NCI-H524 (cell line): ENCODE results near the gene OAS3.
A peak's percentile ranks its signal among the peaks of the same experiment; 100 is the strongest.
"Not testable (repeated sequence)": the region's sequence is repeated elsewhere in the genome, so short reads cannot be mapped to it uniquely, and the experiment has no call there.

Source experiments
- DNase-seq, 2 experiments: peaks; one replicate each; lab custom pipeline; 2025; lab: John Stamatoyannopoulos, UW

The OAS3 gene

GRCh38 chr12:112957125-112957524 is 18.9 kb downstream of the OAS3 start:
- not testable (repeated sequence) for DNase-seq

GRCh38 chr12:112961074-112961473 is 22.8 kb downstream of the OAS3 start:
- DNase-seq, result no peak

GRCh38 chr12:112961536-112961935 is 23.3 kb downstream of the OAS3 start:
- no peak for DNase-seq

GRCh38 chr12:112962561-112962960 is 24.3 kb downstream of the OAS3 start:
- no peak for DNase-seq

DNA sequence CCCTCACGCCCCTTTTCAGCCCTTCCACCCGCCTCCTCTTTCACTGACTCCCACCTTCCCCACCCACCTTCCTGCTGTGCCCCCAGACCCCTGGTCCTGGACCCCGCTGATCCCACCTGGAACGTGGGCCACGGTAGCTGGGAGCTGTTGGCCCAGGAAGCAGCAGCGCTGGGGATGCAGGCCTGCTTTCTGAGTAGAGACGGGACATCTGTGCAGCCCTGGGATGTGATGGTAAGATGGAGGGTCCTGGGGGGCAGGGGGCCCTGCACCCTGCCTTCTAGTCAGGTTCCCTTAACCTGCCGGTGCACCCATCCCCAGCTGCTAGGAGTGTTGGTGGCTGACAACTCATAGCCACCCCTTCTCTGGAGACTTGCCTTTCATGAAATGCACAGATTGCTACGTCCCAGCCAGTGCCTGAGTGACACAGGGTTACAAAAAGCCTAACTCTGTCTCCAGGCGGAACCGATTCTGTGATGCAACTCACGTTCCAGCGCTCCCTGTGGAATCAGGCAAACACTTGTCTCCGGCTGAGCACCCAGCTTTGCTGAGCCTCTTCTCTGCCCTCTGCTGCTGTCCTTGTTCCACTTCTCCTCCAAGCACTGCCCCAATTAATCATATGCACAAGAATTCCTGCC is 25.1 kb downstream of the OAS3 start:
- no peak for DNase-seq

- no peak for DNase-seq
Observed at GRCh38 chr12:112964067-112964670, 25.9 kb downstream of the OAS3 start.

- no peak for DNase-seq
Observed at GRCh38 chr12:112964915-112965314, 26.6 kb downstream of the OAS3 start.

- DNase-seq, result no peak
Observed at GRCh38 chr12:112965643-112966042, 27.4 kb downstream of the OAS3 start.

GRCh38 chr12:112967306-112967705 is 29.0 kb downstream of the OAS3 start:
- no peak for DNase-seq

GRCh38 chr12:112967858-112968257 is 29.6 kb downstream of the OAS3 start:
- no peak for DNase-seq

DNA sequence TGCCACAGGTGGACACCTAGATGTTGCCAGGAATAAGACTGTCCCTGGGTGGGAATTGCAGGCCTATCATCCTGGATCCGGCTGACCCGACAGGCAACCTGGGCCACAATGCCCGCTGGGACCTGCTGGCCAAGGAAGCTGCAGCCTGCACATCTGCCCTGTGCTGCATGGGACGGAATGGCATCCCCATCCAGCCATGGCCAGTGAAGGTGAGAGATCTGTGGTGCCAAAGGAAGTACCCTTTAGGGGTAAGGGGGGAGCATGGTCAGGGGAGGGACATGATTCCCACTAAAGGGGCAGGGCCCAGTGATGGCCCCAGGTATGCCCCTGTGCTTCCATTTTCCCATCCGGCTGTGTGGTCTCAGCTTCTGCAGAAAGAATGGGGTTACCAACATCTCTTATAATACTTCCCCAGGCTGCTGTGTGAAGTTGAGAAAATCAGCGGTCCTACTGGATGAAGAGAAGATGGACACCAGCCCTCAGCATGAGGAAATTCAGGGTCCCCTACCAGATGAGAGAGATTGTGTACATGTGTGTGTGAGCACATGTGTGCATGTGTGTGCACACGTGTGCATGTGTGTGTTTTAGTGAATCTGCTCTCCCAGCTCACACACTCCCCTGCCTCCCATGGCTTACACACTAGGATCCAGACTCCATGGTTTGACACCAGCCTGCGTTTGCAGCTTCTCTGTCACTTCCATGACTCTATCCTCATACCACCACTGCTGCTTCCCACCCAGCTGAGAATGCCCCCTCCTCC is 31.5 kb downstream of the OAS3 start:
- DNase-seq, result no peak

DNA sequence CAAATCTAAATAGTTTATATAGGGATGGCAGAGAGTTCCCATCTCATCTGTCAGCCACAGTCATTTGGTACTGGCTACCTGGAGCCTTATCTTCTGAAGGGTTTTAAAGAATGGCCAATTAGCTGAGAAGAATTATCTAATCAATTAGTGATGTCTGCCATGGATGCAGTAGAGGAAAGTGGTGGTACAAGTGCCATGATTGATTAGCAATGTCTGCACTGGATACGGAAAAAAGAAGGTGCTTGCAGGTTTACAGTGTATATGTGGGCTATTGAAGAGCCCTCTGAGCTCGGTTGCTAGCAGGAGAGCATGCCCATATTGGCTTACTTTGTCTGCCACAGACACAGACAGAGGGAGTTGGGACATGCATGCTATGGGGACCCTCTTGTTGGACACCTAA is 32.1 kb downstream of the OAS3 start:
- no peak for DNase-seq

DNA sequence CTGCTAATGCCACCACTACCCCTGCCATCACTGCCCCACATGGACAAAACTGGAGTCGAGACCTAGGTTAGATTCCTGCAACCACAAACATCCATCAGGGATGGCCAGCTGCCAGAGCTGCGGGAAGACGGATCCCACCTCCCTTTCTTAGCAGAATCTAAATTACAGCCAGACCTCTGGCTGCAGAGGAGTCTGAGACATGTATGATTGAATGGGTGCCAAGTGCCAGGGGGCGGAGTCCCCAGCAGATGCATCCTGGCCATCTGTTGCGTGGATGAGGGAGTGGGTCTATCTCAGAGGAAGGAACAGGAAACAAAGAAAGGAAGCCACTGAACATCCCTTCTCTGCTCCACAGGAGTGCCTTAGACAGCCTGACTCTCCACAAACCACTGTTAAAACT is 33.0 kb downstream of the OAS3 start:
- DNase-seq, result peak; percentile 81 to 88

DNA sequence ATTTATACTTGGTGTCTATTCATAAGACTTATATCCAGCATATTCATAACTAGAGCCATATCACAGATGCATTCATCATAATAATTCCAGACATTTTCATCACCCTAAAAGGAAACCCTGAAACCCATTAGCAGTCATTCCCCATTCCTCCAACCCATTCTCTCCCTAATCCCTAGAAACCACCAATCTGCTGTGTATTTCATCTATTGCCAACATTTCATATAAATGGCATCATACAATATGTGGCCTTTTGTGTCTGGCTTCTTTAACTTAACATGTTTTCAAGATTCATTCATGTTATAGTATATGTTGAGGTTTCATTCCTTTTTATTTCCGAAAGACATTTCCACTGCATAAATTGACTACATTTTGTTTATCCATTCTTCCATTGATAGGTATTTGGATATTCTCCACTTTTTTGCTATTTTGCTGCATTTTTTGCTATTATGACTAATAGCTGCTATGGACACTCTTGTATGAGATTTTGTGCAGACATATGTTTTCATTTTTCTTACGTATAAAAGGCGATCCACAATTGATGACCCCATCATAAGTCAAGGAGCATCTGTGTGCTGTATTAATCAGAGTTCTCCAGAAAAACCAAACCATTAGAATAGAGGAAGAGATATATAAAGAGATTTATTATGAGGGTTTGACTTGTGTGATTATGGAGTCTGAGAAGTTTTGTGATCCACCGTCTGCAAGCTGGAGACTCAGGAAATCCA is 34.9 kb downstream of the OAS3 start:
- no peak for DNase-seq

DNA sequence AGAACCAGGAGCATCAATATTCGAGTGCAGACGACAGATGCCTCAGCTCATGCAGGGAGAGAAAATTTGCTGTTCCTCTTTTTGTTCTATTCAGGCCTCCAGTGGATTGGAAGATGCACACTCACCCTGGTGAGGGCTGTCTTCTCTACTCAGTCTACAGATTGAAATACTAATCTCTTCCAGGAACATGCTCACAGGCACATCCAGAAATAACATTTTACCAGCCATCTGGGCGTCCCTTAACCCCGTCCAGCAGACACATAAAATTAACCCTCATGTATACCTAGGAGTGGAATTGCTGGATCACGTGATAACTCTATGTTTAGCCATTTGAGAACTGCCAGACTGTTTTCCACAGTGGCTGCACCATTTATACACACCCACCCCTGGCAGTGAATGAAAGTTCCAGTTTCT is 35.6 kb downstream of the OAS3 start:
- peak in 1 of 2 experiments; percentile 39 for DNase-seq

GRCh38 chr12:112974904-112975303 is 36.6 kb downstream of the OAS3 start:
- no peak for DNase-seq

DNA sequence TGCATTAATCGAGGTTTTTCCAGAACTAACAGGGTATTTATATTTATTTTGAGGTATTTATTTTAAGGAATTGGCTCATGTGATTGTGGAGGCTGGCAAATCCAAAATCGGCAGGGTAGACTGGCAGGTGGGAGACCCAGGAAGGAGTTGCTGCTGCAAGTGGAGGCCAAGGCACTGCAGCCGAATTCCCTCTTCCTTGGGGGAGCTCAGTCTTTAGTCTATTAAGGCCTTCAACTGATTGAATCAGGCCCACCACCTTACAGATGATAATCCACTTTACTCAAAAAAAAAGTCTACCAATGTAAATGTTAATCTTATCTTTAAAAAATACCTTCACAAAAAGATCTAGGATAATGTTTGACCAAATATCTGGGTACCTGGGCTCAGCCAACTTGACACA is 38.9 kb downstream of the OAS3 start:
- no peak for DNase-seq

DNA sequence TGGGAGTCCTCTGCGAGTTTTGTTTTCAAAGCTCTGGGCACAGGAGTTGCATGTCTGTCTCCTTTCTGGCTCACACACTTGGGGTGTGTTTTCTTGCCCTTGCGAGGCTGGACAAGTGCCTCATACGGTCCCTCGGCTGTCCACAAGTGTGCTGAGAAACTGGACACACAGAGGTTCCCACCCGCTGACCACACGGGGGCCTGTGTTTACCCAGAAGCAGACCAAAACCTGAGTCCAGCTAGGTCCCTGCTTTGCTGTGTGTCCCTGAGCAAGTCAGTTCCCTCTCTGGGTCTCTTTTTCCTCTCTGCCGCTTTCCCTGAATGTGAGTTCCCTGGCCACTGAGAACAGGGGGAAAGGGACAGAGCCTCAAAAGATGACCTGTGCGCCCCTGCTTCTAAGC is 39.4 kb downstream of the OAS3 start:
- no peak for DNase-seq

- DNase-seq, result no peak
Observed at GRCh38 chr12:112978163-112979040, 40.1 kb downstream of the OAS3 start, which contains the start of gene OAS2. Gene OAS2, plus strand, starts transcription at chr12:112978519. Its CDS starts 90 bp downstream, at chr12:112978609.

DNA sequence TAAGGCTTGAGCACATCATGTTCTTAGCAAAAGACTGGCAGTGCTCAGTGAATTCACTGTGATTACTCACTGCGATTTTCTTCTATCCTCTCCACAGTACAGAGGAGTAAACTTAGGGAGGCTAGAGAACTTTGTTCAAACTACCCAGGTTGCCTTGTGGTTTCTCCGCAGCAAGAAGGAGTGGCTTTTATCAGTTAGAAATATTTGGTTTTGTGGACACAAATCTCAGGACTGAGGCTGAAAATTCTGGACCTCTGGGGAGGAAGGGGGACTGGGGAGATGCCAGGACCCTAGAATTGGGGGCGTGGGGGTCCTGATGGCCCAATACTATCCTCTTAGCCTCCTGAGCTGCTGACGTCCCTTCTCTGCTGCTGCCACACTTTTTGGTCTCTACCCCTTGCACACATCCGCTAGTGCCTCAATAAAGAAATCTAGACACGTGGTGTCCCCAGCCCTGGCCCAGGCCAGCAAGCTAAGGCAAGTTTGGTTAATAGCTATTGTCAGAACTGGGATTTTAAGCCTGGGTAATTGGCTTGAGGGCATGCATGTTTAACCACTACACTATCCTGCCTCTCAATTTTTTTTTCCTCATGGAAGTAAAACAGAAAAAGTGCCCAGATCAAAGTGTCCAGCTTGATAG is 40.9 kb downstream of the OAS3 start:
- no peak for DNase-seq
